ENCODE results near the gene PMM2. TPM values are rescaled to one million over a fixed set of nuclear protein-coding genes. Genes with fewer than 3 reads are reported as not detected.

PMM2 gene
- polyA plus RNA-seq, 1 donor (not counting 4 experiments of a cell fraction or from before 2014, with no cell fraction given) = 38.6 TPM

GRCh38 chr16:8788578-8789172, 9.0 kb upstream of the PMM2 start:
- no peaks in the 10 kb centered on the region for H3K9me3 ChIP-seq (ENCODE audit: control insufficient read depth, low read depth, low read length)
- no peaks in the 10 kb centered on the region for H3K79me2 ChIP-seq (ENCODE audit: control insufficient read depth, insufficient read depth, low read length)
- H3K4me2 ChIP-seq (ENCODE audit: control insufficient read depth, extremely low read depth, insufficient read depth, low read depth, low read length) = no peak overlapping the region
- H2AFZ ChIP-seq (ENCODE audit: control insufficient read depth, low read length) = no peak overlapping the region
- no peaks in the 10 kb centered on the region for H3K9me1 ChIP-seq (ENCODE audit: control insufficient read depth, extremely low read depth, insufficient read depth, low read length)
- H3K27ac ChIP-seq (ENCODE audit: control insufficient read depth, insufficient read depth, low read length) = no peak overlapping the region
- dilution Hi-C loops (cut with MboI; ENCODE audit: extremely low pct_ligation_motif_present, low sequenced_read_pairs) = no loop called here
- H3K36me3 ChIP-seq (ENCODE audit: control insufficient read depth in 2 of 2, extremely low read depth in 1 of 2, insufficient read depth in 2 of 2, low read length in 2 of 2) = no peaks in the 10 kb centered on the region
- no peaks in the 10 kb centered on the region for H4K20me1 ChIP-seq (ENCODE audit: control insufficient read depth, extremely low read depth, insufficient read depth, low read length)
- H3K4me3 ChIP-seq (ENCODE audit: control insufficient read depth in 2 of 3, extremely low read depth in 1 of 3, insufficient read depth in 2 of 3, low read depth in 1 of 3, low read length in 3 of 3) = no peak overlapping the region
- H3K4me1 ChIP-seq (ENCODE audit: control insufficient read depth, extremely low read depth, insufficient read depth, low read length) = no peaks in the 10 kb centered on the region
- FAIRE-seq (no peak), DNase-seq (ENCODE audit: low read depth, low spot score) (no peak)
- TF ChIP-seq, protein P1, sequence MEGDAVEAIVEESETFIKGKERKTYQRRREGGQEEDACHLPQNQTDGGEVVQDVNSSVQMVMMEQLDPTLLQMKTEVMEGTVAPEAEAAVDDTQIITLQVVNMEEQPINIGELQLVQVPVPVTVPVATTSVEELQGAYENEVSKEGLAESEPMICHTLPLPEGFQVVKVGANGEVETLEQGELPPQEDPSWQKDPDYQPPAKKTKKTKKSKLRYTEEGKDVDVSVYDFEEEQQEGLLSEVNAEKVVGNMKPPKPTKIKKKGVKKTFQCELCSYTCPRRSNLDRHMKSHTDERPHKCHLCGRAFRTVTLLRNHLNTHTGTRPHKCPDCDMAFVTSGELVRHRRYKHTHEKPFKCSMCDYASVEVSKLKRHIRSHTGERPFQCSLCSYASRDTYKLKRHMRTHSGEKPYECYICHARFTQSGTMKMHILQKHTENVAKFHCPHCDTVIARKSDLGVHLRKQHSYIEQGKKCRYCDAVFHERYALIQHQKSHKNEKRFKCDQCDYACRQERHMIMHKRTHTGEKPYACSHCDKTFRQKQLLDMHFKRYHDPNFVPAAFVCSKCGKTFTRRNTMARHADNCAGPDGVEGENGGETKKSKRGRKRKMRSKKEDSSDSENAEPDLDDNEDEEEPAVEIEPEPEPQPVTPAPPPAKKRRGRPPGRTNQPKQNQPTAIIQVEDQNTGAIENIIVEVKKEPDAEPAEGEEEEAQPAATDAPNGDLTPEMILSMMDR (optimal IDR thresholded peaks at IDR 0.05 in 1 of 3, IDR thresholded peaks at IDR 0.05 in 1 of 3, conservative IDR thresholded peaks at IDR 0.05 in 1 of 3; ENCODE audit: extremely low read depth in 1 of 3, insufficient read depth in 2 of 3, low read length in 3 of 3) = no peak
- TF ChIP-seq EZH2 (IDR thresholded peaks at IDR 0.05; ENCODE audit: low read length) = no peak
- no peaks in the 10 kb centered on the region for H3K27me3 ChIP-seq (ENCODE audit: control insufficient read depth, extremely low read depth, insufficient read depth, low read length)
- H3K9ac ChIP-seq (ENCODE audit: control insufficient read depth, extremely low read depth, insufficient read depth, low read length) = no peak overlapping the region

DNA sequence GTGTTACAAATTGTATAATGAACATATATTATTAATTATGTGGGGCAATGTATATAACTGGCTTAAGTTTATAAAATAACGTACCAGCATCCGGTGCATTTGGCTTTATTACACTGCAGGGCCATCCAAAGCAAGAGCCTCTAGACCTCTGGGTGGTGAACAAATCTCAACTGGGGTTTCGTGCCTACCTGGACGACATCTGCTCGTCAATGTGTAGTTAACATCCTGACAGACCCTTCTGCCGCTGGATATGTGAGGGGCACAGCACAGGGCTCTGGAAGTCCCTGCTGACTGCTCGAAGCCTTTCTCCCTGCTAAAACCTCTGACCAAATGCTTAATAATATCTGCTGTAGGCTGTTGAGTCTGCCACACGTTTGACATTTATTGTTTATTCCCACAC, 2.5 kb upstream of the PMM2 start:
- Histone ChIP-seq H3K9me1 (ENCODE audit: control insufficient read depth, extremely low read depth, insufficient read depth, low read length) (peaks cover 3% of the 10 kb centered on the region), H3K27ac (ENCODE audit: control insufficient read depth, insufficient read depth, low read length) (no peak overlapping the region), H2AFZ (ENCODE audit: control insufficient read depth, low read length) (no peak overlapping the region), H3K4me3 (ENCODE audit: control insufficient read depth in 2 of 3, extremely low read depth in 1 of 3, insufficient read depth in 2 of 3, low read depth in 1 of 3, low read length in 3 of 3) (no peak overlapping the region), H3K9ac (ENCODE audit: control insufficient read depth, extremely low read depth, insufficient read depth, low read length) (no peak overlapping the region), H4K20me1 (ENCODE audit: control insufficient read depth, extremely low read depth, insufficient read depth, low read length) (peaks cover 3% of the 10 kb centered on the region), H3K4me2 (ENCODE audit: control insufficient read depth, extremely low read depth, insufficient read depth, low read depth, low read length) (no peak overlapping the region), H3K4me1 (ENCODE audit: control insufficient read depth, extremely low read depth, insufficient read depth, low read length) (peaks cover 23% of the 10 kb centered on the region), H3K9me3 (ENCODE audit: control insufficient read depth, low read depth, low read length) (no peaks in the 10 kb centered on the region), H3K36me3 (ENCODE audit: control insufficient read depth in 2 of 2, extremely low read depth in 1 of 2, insufficient read depth in 2 of 2, low read length in 2 of 2) (peaks cover 1 to 8% of the 10 kb centered on the region in 2 experiments), H3K27me3 (ENCODE audit: control insufficient read depth, extremely low read depth, insufficient read depth, low read length) (no peaks in the 10 kb centered on the region), H3K79me2 (ENCODE audit: control insufficient read depth, insufficient read depth, low read length) (peaks cover 47% of the 10 kb centered on the region)
- DNase-seq (ENCODE audit: low read depth, low spot score) (no peak), FAIRE-seq (no peak)
- dilution Hi-C loops (cut with MboI; ENCODE audit: extremely low pct_ligation_motif_present, low sequenced_read_pairs) = no loop called here
- TF ChIP-seq EZH2 (IDR thresholded peaks at IDR 0.05; ENCODE audit: low read length) = no peak
- TF ChIP-seq, protein P1 (optimal IDR thresholded peaks at IDR 0.05 in 1 of 3, IDR thresholded peaks at IDR 0.05 in 1 of 3, conservative IDR thresholded peaks at IDR 0.05 in 1 of 3; ENCODE audit: extremely low read depth in 1 of 3, insufficient read depth in 2 of 3, low read length in 3 of 3) = no peak

All from keratinocyte (primary cell).